ENCODE measurements around the gene CRACDL.
"Not testable (repeated sequence)": the region's sequence is repeated elsewhere in the genome, so short reads cannot be mapped to it uniquely, and the experiment has no call there.

CRACDL gene

GRCh38 chr2:98884658-98885057 is 51.4 kb downstream of the CRACDL start:
- DNase-seq (ENCODE audit: low spot score): no peak

- DNase-seq (ENCODE audit: low spot score): no peak
These were observed 52.2 kb downstream of the CRACDL start for GRCh38 chr2:98883780-98884211.

DNA sequence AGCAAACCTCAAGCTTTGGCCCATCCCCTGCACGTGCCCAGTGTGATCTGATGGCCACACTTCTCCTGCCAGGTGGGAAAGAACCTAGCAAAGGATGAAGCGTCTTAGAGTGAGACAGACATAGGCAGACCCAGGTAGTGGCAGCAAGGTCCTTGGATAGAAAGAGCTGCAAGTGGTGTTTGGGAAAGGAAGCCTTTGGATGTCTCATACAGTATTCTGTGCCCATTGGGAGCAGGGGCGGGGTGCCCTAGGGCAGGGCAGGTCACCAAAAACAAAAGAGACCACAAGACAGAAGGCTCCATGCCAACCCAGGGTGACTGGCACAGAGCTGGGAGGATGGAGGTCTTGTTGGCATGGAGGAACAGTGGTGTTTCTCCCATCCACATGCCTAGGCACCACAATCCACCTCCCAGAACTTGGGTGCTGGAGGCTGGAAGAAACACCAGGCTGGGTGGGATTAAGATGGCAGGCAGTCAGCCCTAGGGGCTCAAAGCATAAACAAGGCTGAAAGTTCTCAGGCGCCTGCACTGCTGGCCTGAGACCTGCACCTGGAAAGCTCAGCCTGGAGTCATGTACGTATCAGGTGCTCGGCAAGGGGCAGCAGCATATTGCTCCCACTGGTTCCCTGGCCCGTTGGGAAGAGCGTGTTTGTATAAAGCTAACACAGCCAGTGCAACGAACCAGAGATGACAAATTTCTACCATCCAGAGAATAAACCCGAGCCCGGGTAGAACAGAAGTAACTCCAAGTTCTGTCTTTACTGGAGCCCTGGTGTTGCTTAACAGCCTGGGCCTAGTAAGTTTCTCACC is 52.9 kb downstream of the CRACDL start:
- no peak for DNase-seq (ENCODE audit: low spot score)

DNA sequence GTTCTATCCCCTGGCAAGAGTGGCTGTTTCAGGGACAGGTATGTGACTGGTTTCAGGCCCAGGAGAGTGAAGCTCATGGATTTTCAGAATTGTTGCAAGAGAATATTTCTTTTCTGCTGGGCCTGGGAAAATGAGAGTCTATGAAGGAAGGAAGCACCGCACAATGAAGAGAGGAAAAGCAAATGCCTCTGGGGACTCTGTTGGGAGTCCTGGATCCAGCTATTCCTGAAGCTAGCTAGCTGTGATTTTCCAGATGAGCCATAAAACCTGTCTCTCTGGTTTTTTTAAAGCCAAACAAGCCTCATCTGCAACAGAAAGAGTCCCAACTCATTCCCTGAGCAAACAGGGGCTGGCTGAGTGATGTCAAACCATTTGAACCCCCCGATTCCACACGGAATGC is 53.7 kb downstream of the CRACDL start:
- DNase-seq (ENCODE audit: low spot score): no peak

- DNase-seq (ENCODE audit: low spot score): no peak
These were observed 54.8 kb downstream of the CRACDL start for GRCh38 chr2:98881153-98881650.

GRCh38 chr2:98880266-98881152 is 55.5 kb downstream of the CRACDL start:
- no peak for DNase-seq (ENCODE audit: low spot score)

DNA sequence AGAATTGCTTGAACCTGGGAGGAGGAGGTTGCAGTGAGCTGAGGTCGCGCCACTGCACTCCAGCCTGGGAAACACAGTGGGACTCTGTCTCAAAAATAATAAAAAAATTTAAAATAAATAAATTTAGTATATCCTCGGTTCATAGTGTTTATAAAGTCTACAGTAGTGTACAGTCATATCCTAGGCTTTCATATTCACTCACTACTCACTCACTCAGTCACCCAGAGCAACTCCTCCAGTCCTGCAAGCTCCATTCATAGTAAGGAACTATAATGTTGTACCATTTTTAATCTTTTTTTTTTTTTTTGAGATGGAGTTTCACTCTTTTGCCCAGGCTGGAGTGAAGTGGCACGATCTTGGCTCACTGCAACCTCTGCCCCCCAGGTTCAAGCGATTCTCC is 58.4 kb downstream of the CRACDL start:
- not testable (repeated sequence) for DNase-seq (ENCODE audit: low spot score)

GRCh38 chr2:98876741-98877140 is 59.3 kb downstream of the CRACDL start:
- DNase-seq (ENCODE audit: low spot score): no peak

DNA sequence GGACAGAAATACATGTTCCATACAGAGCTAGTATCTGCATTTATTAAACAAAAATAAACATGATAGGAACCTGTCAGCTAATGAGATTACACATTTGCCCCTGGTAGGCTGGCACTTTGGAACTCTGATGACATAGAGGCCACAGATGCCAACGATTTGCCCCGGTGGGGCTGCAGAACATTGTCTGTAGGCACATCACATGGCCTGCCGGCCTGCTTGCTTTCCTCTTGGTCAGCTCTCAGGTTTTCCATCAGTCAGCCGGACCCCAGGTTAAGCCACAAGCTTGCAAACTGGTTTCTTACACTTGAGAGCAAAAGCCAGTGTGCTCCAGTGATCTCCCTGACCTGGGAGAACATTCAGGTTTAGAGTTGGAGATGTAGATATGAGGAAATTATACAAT is 60.3 kb downstream of the CRACDL start:
- DNase-seq (ENCODE audit: low spot score): no peak

GRCh38 chr2:98875081-98875728 is 60.8 kb downstream of the CRACDL start:
- DNase-seq (ENCODE audit: low spot score): no peak

- DNase-seq (ENCODE audit: low spot score): no peak
These were observed 61.8 kb downstream of the CRACDL start for GRCh38 chr2:98874186-98874689.

DNA sequence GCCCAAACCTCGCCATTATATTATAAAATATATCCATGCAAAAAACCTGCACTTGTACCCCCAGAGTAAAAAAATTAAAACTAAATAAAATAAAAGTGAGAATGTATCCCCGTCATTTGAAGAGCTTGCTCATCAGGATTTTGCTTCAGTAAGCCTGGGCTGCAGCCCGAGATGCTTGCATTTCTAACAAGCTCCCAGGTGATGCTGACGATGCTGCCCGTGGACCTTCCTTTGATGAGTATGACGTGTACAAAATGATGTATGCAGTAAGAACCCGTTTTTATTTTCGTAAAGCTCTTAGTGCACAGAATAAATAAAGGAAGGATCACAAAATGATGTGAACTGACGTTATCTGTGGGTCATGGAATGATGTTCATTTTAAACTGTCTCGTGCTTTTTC is 63.5 kb downstream of the CRACDL start:
- no peak for DNase-seq (ENCODE audit: low spot score)

DNA sequence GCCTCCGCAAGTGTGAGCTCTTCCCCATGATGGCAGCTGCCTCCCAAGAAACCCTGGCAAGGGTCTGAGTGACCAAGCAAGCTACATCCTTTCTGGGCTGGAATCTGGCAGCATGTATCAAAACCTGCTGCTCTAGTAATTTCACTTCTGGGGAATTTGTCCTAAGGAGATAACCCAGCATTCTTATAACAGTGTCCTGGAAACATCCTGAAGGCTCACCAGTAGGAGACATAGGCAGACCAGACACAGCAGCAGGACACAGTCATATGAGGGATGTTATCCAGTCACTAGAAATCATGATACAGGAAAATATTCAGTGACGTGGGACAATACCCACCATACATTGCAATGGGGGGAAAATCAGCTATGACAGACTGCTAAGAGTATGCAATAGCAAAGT is 64.5 kb downstream of the CRACDL start:
- no peak for DNase-seq (ENCODE audit: low spot score)

- no peak for DNase-seq (ENCODE audit: low spot score)
These were observed 65.4 kb downstream of the CRACDL start for GRCh38 chr2:98870516-98871158.

DNA sequence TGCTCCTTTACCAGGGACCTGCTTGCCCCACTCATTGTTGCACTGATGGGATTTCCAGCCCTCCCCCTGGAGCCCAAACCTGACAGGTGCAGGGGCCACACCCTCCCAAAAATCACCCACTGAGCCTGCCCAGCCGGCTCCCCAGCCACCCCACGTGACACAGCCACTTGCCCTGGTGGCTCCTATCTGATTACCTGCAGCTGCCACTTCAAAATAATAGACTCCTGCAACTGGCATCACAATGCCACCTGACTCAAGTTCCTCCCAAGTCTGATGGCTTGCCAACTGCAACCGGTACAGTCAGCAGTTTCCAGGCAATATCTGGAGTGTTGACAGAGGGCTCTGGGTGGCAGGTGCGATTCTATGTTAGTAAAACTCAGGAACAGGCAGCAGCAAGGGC is 66.2 kb downstream of the CRACDL start:
- DNase-seq (ENCODE audit: low spot score): no peak

DNA sequence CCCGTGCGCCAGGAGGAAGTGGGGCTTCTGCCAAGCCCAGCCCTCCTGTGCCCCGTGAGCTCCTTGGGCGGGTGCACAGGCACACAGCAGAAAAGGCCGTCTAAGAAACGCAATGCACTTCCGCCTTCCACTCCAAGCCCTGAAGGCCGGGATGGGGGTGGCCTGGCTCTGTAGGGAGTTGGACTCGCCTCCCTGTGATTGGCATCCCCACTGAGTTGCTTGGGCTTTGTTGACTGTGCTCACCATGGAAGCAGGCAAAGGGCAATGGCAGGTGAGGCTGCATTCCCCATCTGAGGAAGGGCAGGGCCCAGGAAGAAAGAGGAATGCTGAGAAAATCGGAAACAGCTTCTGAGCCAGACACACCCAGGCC is 66.8 kb downstream of the CRACDL start:
- no peak for DNase-seq (ENCODE audit: low spot score)

GRCh38 chr2:98868548-98869271 is 67.3 kb downstream of the CRACDL start:
- no peak for DNase-seq (ENCODE audit: low spot score)

- DNase-seq (ENCODE audit: low spot score): no peak
These were observed 68.3 kb downstream of the CRACDL start for GRCh38 chr2:98867539-98868309.

- DNase-seq (ENCODE audit: low spot score): no peak
These were observed 70.0 kb downstream of the CRACDL start for GRCh38 chr2:98866033-98866432.

- no peak for DNase-seq (ENCODE audit: low spot score)
These were observed 74.4 kb downstream of the CRACDL start for GRCh38 chr2:98861601-98862000.
